GM19463 (cell line): ENCODE data around the gene CDH22.

Source experiments
- ATAC-seq: cut with Tn5 transposase; IDR thresholded peaks from one replicate; pipeline ENCODE4 v1.9.1; 2021; ENCODE audit warnings: mild to moderate bottlenecking, moderate library complexity; ENCODE audit not compliant: unreplicated experiment

CDH22 gene

DNA sequence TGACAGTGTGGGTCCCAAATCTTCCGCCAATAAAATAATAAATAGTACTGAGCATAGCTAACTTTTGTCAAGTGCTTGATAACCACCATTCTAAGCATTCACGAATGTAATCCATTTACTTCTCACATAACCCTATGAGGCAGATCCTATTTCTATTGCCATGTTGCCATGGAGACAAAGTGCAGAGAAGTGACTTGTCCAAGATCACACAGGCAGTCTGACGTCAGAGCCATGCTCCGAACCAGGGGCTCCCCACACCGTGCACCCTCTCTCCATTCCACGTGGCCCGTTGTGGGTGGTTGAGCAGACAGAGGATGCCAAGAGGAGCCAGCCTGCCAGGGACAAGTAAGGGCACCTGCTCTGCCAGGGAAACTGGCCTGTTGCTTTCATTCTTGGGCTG, 38.9 kb downstream of the CDH22 start:
- no peak for ATAC-seq

- no peak for ATAC-seq
These were observed 39.6 kb downstream of the CDH22 start for GRCh38 chr20:46268662-46269061.

DNA sequence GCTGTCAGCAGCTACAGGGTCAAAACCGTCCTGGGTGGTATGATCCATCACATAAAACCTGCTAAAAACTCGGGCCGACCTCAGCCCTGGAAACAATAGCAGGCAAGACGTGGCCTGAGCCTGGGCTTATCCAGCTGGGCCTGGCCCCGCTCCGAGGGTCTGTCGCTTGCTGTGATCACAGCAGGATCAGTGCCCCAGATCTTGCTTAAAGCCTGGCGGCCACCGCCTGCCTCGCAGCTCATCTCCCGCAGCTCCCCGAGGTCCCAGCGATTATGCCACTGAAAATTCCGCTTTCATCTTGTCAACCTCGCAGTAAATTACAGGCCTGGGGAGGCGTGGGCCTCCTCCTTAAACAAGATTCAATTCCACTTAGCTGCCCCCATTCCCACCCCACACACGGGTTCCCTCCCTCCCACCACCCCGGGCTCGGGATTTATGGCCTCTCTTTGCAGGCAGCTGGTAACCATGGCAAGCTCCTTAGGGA, 40.1 kb downstream of the CDH22 start:
- ATAC-seq: no peak

GRCh38 chr20:46267108-46268105, 40.9 kb downstream of the CDH22 start:
- no peak for ATAC-seq

DNA sequence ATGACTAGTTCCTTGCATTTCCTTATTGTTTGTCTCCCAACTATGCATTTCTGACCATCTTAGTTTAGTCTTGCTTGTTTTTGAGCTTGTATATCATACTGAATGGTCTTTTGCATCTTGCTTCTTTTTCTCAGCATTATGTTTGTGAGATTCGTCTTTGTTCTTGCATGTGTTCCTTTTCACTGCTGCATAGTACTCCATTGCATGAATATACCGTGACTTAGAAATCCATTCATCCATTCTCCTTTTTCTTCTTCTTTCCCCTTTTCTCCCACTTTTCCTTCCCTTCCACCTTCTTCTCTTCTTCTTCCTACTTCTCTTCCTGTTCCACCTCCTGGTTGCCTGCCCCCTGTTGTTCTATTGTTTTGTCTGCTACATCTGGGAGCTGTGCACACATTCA, 42.8 kb downstream of the CDH22 start:
- no peak for ATAC-seq

DNA sequence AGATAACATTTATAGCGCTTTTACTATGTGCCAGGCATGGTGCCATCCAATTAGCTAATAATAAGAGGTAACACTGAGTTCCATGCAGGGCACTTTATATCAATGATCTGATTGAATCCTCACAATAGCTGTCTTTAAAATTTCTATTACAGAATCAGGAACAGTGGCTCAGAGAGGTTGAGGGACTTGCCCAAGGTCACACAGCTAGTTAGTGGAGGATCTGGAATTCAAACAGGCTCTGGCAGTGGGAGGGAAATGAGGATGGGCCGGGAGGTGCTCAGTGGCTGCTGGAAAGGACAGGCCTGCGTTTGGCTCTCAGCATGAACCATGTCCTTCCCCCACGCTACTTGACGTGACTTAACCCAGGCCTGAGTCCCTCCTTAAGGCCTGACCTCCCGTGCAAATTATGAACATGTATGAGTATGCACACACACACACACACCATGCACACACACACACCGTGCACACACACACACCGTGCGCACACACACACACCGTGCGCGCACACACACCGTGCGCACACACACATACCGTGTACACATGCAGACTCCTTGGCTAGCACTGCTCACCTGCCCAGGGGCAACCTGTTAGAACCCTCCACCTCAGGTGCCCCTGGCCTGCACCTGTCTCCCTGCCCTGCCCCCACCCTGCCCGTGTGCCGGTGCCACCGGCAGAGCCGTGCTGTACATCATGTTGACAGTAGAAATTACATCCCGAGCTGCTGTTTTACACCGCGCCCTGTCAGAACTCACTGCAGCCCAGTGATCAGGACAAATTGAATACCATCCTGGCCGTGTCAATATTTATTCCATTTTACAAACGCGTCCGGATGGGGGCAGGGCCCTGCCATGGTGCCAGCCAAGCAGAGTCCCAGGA, 43.7 kb downstream of the CDH22 start:
- no peak for ATAC-seq

- ATAC-seq: no peak
These were observed 46.6 kb downstream of the CDH22 start for GRCh38 chr20:46261456-46262253.

- ATAC-seq: no peak
These were observed 47.3 kb downstream of the CDH22 start for GRCh38 chr20:46260936-46261454.

DNA sequence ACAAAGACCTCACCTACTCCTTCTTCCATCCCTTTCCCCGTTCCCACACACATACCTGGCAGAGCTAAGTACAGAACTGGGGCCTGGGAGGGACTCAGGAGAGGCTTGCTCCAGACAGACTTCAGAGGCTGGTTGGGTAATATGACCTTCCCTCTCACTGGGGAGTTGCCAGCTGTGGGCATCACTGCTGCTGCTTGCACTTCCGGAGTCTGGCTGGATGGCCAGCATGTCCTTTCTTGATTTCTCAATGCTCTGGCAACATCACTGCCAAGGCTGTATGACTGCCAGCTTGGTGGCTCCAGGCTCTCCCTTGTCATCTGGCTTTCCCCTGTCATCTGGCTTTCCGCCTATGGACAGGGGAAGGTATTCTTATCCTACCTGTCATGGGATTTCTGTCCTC, 47.8 kb downstream of the CDH22 start:
- ATAC-seq: no peak

DNA sequence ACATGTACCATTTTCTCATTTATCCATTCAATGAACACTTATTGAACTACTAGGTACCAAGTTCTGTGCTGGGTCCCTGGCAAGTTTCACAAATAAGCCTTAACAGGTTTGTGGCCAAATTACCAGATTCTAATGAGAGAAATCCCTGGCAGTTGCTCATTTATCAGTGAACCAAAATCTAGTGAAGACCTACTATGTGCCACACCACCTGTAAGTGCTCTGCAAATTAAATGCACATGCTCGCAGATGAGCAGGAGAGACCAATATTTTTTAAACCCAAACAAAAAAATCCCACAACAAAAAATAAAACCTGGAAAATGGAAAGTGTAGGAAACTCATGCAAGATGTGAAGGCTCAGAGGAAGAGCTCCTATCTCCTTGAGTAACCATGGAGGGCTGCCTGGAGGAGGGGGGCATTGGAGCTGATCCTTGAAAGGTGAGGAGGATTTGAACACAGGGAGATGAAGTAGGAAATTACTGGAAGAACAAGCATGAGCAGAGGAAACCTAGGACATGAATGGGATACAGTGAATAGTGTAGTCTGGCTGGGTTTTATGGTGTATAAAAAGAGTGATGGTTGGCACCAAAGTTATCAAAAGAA, 48.9 kb downstream of the CDH22 start:
- no peak for ATAC-seq

- ATAC-seq: no peak
These were observed 50.4 kb downstream of the CDH22 start for GRCh38 chr20:46257887-46258286.

DNA sequence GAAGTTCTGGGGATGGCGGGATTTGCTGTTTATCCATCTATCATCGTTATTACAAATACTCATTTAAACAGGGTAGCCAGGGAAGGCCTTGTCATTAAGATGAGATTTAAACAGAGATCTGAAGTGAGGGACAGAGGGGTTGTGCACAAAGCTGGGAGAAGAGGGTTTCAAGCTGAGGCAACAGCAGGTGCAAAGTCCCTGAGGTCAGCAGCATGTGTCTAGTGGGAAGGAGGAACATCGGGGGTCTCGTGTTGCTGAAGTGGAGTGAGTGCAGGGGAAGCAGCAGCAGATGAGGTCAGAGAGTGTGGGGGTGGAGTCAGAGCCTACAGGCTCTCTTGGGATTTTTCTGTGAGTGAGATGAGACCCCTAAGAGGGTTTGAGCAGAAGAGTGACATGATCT, 52.0 kb downstream of the CDH22 start:
- ATAC-seq: no peak

GRCh38 chr20:46255440-46256104, 52.7 kb downstream of the CDH22 start:
- ATAC-seq: no peak

DNA sequence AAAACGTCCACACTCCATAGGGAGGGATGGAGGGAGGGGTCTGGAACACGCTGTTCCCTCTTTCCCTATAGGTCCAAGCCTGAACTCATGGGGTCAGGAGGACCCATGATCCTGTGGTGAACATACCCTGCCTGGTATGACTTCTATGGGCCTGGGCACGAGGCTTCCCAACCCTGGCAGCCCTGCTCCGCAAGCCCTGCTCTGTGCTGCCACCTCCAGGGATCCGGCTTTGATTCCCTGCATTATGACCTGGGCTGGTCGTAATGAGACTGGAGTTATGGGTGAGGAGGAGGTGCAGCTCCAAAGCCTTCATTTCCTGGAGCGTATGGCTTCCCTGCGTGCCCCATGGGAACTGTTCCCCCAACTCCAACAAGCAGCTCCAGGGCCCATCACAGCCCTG, 54.9 kb downstream of the CDH22 start:
- ATAC-seq: no peak

DNA sequence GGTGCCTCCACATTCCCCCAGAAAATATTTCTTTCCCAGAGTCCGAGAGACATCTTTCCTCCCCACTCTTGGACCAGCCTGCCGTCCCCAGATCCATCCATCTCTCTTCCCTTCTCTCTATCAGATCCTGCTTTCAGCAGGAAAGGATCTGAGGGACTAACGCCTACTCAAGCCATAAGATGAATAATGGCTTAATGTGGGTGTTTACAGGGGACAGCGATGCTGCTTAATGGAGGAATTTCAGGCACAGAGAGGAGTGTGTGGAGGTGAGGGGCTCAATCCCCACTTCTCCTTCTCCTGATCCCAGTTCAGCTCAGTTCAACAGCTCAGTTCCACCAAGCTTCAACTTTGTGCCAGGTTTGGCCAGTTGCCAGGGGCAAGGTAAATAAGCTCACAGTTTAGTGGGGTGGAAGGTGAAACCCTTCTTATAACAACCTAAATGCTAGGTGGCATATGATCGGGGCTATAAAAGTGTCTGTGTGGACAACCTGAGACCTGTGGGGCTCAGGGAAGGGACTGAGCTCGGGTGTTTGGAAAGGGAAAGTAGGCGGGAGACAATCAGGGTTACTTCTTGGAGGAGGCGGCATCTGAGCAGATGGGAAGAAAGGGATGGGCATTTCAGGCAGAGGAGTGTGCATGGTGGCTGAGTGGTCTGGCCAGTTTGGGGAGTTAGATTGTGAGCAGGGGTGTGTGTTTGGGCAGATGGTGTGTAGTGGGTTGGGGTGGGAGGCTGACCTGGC, 55.8 kb downstream of the CDH22 start:
- ATAC-seq: no peak

DNA sequence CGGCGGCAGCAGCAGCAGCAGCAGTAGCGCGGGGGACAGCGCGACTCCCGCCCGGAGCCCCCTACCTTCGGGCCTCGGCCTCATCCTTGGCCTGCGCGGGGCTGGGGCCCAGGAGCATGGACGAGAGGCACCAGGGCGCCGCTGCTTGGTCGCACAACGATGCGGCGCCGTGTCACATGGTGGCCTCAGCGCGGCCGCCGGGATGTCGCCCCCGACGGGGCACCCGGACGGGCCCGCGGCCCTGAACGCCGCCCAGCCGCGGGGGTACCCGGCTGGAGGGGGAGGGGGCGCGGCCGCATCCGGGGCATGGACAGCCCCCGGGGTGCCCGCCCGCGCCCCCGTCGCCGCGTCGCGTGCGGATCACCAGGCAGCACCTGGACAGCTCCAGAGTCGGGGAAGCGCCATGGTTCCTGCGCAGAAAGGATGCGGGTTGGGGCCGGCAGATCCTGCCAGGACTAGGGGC, 57.1 kb downstream of the CDH22 start:
- no peak for ATAC-seq

- no peak for ATAC-seq
These were observed 57.5 kb downstream of the CDH22 start for GRCh38 chr20:46250772-46251171.

DNA sequence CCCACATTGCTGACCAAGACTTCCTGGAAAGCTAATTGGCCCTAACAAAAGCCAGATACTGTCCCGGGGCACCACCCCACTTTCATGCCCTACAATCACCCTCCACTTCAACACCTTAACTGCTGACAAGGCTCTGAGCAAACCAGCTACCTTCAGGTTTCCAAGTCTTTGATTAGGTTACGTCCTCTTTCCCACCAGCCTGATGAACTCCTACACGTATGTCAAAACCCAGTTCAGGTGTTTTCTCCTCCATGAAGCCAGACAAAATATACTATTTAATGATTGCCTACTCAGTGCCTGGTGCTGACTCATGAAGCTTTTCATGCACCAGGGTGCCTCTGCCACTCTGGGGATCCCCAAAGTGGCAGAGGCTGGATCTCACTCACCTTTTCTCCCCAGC, 58.6 kb downstream of the CDH22 start:
- ATAC-seq: no peak

DNA sequence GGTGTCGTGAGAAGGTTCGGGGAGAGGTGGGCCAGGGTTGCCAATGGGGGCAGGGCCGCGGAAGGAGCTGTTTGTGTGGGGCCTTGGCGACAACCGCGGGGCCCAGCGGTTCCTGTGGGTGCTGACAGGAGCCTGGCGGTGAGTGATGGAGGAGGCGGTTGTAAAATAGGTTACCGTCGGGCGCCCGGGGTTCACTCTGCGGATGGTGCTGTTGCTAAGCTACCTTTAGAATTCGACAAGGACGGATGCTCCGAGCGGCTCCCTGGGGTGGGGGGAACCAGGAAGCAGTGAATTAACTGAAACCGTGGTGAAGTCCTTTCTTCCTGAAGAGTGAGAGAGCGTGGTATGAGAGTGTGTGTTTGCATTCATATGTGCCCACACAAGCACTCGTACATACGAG, 61.7 kb downstream of the CDH22 start:
- no peak for ATAC-seq
